T-helper 9 cell (primary cell): ENCODE results near the gene CCND2.

Experiments used
- DNase-seq: peaks from one replicate; pipeline ENCODE4 v3.0.0-alpha.2; 2020

The CCND2 gene

DNA sequence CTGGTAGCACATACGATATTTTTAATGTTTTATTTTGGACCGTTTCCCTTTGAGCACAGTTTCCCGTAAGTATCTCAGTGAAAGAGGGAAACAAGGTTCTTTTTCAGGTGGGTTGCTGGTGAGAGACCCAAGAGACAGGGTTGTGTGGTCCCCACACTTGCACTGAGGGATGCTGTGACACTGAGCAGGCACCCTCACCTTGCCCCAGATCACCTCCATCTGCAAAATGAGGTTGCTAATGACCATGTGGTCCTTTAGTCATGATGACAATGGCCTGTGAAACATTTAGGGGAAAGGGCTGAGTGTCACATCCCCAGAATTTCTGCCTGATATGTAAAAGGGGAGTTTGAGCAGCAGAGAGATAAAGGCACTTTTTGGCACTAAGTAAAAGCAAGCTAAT lies 4.3 kb downstream of the CCND2 start:
- no peak for DNase-seq

DNA sequence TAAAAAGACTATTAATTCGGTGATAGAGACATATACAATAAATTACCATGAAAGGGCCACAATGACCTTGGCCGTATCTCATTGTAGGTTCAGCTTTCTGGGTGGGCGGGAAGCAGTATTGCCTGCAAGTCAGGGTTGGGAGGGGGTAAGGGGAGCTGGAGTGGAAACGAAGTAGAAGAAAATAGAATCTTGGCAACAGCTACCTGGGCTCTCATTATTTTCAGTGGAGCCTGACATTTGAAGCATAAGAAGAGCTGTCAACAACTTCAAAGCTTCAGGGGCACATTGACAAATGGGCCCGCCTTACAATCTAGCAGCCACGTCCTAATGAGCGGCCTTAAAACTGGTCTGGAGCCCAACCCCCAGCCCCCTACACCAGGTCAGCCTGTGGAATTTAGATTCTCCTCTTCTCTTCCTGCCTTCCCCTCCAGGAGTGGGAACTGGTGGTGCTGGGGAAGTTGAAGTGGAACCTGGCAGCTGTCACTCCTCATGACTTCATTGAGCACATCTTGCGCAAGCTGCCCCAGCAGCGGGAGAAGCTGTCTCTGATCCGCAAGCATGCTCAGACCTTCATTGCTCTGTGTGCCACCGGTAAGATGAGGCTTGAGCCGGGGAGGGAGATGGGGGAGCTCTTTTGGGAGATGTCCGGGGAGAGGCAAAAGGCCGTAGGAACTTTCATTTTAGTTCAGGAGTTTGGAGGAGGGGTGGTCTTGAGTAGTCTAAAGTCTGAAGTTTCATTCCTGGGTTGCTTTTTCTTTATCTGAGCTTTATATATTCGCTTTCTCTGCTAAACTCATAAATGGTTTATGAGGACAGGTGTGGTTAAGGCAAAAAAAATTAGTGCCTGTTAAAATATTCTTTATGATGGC lies 5.0 kb downstream of the CCND2 start:
- DNase-seq: no peak

DNA sequence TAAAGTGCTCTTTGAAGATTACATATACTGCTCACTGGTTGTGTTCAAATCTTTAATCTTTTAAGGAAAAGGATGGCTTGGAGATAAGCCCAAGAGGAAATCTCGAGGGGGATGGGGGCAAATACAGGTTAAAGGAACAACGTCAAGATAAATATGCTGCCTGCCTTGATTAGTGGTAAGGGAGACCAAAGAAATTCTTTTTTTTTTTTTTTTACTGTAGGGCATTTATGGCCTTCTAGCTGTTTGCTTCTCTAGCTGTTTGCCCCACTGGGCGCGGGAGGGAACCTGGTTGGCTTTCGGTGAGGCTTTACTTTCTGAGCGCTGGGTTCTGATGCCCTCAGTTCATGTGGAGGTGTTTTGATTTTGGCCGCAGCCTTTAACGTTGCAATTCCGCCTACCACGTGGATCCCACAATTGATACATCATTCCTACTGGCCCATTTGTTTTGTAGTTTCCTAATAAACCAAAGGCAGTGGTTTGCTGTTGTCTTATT lies 5.7 kb downstream of the CCND2 start:
- DNase-seq: no peak

DNA sequence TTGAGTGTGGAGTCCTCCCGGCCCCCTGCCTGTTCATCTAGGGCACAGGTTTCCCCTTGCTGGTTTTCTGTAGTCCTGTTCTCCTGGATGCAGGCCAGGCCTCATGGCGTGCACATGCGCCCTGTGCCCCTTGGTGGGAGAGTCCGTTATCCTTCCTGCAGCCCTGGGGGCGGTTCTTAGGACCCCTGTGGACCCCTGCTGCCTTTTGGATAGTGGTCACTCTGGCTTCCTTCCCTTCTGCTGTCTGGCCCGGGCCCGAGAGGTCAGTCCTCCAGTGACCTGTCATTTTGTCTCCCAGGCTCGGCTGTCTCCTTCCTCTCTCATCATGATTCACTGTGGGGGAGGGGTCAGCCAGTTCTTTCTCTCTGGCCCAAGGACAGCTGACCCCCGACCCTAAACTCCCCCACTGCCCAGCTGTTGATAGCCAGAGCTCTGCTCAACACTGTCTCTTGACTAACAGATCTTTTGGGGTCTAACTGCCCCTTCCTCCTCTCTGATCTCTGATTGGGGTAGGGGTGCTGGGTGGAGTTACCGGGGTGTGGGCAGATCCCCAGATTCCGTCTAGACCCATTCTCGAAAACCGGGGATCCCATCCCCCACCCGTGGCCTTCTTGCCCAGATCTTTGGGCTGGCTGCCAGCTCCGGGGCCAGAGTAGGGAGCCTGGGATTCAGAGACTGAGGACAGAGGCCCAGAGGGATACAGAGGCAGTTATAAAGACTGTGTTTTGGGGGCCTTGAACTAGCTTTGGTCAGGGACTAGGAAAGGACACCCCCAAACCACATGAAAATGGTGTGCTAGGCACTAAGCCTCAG lies 7.0 kb downstream of the CCND2 start:
- no peak for DNase-seq

DNA sequence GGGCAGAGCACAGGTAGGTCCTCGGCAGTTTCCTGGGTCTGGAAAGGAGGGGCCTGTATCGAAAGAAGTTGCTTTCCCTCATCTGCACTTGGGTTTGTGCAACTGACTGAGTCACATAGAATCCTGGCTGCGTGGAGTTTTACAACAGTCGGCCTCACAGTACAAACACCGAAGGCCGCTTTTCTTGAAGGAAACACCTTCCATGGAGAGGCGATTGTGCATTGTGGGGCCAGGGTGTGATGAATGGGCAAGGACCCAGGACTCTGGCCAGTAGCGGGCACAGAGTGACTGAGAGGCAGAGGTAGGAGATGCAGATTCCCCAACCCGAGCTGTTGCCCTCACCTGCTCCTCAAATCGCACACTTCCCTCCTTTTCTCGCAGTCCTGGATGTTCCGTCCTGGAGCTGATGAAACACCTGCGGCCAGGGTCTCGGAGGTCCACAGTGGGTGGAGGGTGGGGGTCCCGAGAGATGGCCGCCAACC lies 7.7 kb downstream of the CCND2 start:
- DNase-seq: no peak

DNA sequence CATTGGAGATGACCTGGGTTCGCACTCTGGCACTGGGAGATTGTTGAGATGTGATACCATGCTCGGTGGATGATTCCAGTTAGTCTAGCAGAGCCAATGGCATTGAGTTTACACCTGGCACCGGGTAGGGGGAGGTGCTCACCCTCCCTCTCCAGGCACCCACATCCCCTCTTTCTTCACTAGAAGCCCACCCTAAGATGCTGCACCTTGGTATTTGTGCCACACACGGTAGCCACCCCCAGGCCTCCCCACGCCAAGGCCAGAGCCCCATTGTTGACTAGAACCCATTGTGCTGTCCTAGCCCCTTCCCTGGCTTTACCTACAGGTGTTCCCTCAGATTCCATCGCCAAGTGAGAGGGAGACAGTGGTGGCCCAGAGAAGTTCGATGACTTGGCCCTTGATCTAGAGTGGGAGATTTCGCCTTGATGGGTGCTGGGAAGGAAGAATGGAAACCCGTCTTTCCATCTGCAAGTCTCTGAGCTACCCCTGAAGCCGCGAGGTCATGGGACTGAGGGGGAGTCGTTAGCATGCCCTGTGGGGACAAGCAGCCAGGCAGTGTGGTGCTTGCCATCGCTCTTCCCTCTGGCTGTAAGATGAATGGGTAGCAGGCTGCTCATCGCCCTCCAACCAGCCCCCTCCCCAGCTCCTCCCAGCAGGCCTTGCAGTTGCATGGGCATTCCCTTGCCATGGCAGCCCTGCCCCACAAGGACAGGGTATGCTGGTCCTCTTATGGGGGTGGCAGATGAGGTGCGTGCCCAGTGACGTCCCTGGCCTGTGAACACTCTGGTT lies 8.7 kb downstream of the CCND2 start:
- no peak for DNase-seq

DNA sequence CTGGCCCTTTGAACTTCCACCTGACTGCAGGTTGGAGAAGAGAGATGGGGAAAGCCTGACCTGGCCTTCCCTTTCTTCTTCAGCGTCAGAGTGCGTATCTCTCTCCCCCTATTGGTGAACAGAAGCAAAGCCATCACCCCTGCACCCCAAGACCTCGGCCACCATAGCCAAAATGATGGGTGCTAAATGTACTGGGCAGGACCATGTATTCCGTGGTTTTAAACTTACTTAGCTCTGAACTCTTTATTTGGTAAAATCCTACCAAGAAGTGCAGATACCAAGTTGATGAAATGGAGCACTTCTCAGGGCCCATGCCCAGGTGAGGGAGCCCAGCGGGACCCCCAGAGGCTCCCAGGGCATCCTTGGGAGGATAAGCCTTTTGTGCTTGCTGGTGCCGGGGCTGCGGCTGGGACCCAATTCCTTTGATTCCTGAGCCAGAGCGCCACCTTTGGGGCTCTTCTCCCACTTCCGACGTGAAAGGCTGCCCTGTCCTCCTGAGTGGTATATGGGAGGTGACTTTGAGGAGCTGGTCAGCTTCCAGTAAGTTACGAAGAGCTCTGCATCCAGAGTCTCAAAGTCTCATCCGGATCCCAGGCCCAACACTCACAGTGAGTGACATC lies 9.4 kb downstream of the CCND2 start:
- no peak for DNase-seq

DNA sequence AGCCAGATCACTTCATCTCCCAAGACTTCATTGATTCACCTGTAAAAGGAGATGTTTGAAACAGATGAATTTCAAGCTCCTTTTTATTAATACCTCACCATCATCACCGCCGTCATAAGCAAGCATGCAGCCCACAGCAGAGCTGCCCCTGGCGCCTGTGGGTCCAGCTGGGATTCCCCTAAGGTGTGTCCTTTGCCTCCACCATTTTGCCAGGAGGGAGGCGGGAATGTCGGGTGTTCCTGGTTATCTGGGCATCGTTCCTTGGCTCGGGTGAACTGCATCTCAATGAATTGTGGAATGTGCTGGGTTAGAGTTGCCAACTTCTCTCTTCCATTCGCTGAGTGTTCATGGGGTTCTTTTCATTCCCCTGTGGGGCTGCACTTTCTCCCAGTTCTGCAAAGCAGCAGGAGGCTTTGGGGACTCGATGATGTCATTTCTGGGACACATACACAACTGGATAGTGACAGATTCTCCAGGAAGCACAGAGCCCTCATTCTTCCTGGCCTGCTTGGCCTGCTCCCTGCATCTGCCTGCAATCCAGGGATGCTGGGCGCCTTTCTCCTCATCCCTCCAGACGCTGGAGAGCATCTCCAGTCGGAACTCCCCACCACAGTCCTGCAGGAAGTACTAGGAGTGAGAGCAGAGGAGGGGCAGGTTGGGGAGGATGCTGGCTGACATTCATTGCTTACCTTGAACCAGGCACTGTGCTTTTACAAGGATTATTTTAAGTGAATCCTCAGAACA lies 10.1 kb downstream of the CCND2 start:
- DNase-seq: no peak

DNA sequence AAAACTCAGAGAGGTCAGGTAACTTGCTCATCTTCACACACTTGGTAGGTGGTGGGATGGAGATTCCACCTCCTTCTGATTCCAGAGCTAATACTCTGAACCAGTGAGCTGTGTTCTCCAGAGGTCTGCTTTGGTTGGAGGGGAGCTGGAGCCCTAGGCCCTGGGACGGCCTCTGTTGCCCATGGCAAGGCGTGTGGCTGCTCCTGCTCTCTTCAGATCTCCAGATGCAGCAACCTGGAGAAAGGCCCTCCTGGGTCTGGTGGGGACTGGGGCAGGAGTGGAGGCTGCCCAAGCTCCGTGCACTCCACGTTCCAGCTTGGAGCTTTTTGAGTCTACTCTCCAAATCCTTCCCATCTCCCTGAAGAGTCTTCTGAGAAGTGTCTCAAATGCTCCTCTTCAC lies 10.7 kb downstream of the CCND2 start:
- no peak for DNase-seq

DNA sequence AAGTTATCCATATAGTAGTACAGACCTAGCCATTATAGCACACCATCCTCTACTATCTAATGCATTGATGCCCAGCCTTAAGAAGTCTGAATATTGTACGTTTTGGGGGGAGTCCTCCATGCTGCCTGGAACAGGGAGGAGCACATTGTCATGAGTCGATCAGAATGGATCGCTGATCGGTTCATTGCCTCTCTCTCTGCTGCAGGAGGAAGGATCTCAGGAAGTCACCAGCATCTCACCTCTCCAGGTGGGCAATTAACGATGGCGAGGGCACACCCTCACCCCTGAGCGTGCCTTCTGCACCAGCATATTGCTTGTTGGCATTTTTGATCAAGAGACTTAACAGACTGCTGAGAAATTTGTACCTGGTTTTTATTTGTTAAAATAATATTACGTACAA lies 11.5 kb downstream of the CCND2 start:
- DNase-seq: no peak

DNA sequence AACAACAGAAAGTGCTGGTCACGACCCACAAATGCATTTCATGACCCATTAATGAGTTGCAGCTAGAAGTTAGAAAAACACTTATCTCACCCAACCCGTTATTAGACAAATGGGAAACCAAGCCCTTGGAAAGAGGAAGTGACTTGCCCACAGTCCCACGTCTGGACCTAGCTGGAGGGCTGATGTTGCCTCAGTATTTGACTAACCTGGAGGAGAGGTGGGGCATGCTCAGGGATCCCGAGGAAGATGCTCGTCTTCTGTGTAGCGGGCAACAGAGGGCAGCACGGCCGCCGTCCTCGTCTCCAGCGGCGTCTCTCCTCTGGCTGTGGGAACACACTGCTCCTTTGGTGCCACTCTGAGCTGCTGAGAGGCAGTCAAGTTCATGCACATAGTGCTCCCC lies 12.7 kb downstream of the CCND2 start:
- DNase-seq: no peak

DNA sequence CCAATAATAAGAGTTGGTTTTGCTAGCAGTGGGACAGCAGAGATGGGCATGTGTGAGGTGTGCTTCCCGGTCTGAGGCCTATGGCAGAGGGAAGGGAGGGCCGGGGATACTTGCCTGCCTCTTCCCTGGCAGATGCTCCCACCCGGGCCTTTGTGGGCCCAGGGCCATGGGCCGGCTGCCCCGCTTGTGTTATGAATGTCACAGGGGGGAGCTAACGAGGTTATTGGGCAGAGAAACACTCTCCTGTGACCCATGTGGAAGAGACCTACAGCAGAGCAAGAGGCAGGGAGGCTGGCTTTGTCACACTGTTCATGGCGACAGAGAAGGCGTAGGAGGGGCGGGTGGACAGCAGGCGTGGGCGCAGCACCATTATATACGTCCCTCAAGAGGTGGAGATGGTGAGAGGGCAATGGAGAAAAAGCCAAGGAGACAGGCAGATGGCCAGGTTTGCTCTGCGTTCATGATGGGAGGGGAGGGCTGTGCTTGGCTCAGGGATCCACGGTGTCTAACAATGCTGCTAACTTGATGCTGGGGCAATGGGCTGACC lies 13.3 kb downstream of the CCND2 start:
- DNase-seq: no peak

DNA sequence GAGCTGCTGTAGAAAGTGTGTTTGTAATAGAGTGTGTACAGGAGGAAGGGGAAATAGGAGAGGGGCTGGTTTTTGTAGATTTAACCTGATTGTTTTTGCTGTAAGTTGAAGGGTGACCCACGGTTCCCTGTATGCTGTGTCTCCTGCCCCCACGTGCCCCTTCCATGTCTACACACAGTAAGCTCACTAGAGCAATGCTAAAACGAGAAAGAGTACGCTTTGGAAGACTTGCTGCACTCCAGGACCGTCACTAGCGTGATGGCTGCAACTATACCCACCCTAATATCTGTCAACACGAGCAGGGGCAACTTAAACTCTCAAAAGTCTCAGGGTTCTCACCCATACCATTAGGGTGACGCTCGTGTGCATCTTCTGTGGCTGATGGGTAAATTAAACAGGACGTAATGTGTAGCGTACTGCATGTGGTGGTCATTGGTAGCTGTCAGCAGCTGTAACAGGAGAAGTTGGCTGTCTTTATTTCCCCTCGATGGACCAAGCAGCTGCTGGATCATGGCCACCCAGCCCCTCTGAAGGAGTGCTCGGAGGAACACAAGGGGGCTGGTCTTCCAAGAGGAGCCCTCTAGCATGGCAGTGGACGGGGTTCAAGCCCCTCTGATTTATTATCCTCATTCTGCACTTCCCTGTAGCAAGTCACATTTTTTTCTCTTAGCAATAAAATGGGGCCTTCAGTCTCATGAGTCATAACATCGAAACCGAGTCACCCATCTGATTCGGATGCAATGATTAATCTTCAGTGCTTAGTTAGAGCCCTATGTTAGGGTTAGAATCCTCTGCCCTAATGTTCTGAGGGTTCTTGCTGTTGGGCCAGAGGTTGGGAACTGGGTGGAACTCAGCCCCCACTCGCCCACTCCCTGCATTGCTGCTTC lies 14.0 kb downstream of the CCND2 start:
- DNase-seq: no peak

DNA sequence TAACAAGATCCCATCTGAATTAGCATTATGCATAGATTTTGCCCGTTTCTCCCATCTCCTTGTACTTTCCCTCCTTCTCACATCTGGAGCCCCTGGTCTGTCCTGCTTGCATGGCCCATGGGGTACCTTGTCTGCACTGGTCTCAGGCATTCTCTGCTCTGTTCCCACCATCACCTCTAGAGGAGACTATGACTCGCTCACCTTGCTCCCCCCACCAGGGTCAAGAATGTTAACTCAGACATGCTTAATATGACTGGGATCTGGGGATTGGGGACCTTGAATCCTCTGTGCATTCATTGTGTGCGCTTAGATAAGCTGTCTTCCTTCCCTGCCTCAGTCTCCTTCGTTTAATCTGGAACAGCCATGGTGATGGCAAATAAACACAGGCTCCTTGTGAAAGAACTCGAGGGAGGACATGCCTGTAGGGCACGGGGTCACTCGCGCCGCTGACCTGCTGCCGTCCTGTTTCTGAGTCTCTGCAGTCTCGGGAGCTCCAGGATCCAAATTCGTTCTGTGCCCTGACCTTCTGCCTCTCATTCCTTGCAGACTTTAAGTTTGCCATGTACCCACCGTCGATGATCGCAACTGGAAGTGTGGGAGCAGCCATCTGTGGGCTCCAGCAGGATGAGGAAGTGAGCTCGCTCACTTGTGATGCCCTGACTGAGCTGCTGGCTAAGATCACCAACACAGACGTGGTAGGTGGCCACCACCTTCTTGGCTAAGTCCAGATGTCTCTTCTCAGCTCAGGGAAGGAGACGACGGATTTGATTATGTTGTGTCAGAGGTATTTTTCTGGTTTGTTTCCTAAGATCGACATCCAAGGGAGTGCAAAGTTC lies 15.0 kb downstream of the CCND2 start:
- no peak for DNase-seq

DNA sequence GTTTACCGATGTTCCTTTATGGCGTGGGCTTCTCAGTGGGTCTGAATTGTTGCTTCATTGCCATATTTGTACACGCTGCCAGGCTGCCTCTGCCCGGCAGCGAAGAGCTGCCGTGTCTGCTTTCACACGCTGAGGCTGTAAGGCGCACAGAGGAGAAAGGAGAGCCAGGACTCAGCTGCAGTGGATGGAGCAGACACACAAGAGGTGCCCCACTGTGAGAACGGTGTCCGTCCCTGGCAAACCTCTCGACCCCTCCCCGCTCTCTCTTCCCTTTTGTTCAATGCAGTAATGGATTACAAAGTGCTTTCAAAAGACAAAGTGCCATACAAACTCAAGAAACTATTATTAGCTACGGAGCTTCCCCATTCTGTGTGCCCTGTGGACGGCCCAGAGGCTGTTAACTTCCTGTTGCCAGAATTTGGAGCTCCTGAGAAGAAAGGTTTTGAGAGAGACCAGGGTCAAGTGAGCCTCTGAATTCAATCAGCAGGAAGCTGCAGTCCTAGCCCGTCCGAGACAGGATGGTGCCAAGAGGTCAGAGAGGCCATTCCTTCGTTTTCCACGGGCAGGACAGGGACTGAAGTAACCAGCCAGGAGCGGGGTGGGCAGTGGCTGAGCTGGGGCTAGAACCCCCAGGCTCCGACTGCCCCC lies 15.8 kb downstream of the CCND2 start:
- DNase-seq: no peak

DNA sequence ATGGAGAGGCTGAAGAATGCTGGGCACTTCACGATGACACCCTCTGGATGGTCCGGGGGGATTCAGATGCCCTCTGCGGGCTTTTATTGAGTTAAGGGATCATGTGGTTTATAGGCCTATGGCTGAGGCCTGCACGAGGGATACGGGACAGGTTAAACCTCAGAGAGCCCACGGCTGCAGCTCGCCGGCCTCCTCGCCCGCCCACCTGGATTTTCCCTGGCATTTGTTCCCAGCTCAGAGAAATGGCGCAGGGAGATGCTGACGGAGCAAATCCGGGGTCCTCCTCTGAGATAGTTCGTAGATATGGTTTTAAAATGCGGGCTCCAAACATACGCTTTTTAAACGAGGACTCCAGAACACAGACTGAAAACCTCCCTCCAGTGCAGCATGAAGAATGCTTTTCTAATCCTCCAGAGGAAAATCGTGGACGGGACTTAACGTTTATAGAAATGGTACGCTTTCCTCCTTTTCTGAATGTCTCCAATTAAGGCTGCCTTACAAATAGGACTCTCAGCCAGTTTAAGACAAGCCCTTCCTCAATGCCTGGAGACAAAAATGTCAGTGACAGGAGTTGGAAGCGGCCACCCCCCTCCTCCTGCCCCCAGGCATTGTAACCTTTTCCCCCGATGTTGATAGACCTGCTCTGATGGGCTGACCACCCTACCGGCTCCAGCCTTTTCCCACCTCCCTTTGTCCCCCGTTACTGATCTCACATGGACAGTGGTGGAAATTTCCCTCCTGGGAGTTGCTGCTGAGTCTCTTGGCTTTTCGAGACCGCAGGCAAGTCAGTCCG lies 16.6 kb downstream of the CCND2 start:
- DNase-seq: no peak

DNA sequence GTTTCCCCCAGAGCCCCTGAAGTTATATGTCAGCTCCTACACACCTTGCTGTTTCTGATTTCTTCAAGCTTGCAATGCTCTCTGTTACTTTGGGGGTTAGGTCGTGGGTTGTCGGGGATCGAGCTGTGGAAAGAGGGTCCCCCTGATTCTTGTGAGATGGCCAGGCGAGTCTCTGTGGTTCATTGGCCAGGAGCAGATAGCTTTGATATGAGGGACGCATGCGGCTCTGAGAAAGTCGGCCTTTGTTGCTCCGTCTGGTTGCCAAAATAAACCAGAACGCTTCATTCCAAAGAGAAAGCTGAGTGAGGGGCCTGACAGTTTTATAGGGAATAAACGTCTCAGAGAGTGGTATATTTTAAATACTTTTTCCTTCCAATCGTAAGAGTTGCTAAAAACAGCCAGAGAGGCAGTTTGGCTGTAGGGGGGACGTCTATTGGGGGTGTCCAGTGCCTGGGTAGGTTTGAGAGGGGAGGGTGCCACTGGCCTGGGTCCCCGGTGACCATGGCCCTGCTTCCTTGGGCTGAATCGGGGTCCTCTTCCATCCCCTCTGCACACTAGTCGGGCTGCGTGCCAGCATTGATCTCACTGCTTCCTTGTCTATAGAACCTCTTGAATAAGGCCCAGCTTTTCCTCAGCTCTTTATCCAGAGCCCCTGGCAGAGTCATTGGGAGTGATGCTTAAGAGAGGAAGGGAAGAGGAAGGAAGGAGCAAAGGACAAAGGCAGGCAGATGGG lies 18.9 kb downstream of the CCND2 start:
- DNase-seq: no peak
